Ishikawa (cell line): ENCODE results near the gene ENO3.

Experiments used
- CEBPB ChIP-seq: IDR thresholded peaks from 2 replicates; pipeline ENCODE4 v1.6.1; 2012
- EGR1 ChIP-seq: IDR thresholded peaks from 2 replicates; pipeline ENCODE4 v1.6.1; 2012
- FOXM1 ChIP-seq: IDR thresholded peaks from 2 replicates; pipeline ENCODE4 v1.6.1; 2012; ENCODE audit warnings: low read depth, borderline replicate concordance
- MAX ChIP-seq: IDR thresholded peaks from 2 replicates; pipeline ENCODE4 v1.6.1; 2012
- NFIC ChIP-seq: IDR thresholded peaks from 2 replicates; pipeline ENCODE4 v1.6.1; 2012
- RAD21 ChIP-seq: IDR thresholded peaks from 2 replicates; pipeline ENCODE4 v1.6.1; 2012; ENCODE audit warnings: low read depth
- REST ChIP-seq: IDR thresholded peaks from 2 replicates; pipeline ENCODE4 v1.6.1; 2012; ENCODE audit warnings: low read depth, mild to moderate bottlenecking
- TAF1 ChIP-seq: IDR thresholded peaks from 2 replicates; pipeline ENCODE4 v1.6.1; 2012; ENCODE audit warnings: low read depth, mild to moderate bottlenecking
- TCF12 ChIP-seq: IDR thresholded peaks from 2 replicates; pipeline ENCODE4 v1.6.1; 2012; ENCODE audit warnings: low read depth
- TEAD4 ChIP-seq: IDR thresholded peaks from 2 replicates; pipeline ENCODE4 v1.6.1; 2012
- YY1 ChIP-seq: IDR thresholded peaks from 2 replicates; pipeline ENCODE4 v1.6.1; 2012; ENCODE audit warnings: low read depth
- ZBTB7A ChIP-seq: IDR thresholded peaks from 2 replicates; pipeline ENCODE4 v1.6.1; 2012; ENCODE audit warnings: low read depth
- TF ChIP-seq, protein P1 (sequence below): IDR thresholded peaks from 2 replicates; pipeline ENCODE4 v1.6.1; 2012

ENO3 gene

GRCh38 chr17:5000237-5000639, 49.3 kb downstream of the ENO3 start:
- no peak for TF ChIP-seq ZBTB7A
- TF ChIP-seq YY1: no peak

DNA sequence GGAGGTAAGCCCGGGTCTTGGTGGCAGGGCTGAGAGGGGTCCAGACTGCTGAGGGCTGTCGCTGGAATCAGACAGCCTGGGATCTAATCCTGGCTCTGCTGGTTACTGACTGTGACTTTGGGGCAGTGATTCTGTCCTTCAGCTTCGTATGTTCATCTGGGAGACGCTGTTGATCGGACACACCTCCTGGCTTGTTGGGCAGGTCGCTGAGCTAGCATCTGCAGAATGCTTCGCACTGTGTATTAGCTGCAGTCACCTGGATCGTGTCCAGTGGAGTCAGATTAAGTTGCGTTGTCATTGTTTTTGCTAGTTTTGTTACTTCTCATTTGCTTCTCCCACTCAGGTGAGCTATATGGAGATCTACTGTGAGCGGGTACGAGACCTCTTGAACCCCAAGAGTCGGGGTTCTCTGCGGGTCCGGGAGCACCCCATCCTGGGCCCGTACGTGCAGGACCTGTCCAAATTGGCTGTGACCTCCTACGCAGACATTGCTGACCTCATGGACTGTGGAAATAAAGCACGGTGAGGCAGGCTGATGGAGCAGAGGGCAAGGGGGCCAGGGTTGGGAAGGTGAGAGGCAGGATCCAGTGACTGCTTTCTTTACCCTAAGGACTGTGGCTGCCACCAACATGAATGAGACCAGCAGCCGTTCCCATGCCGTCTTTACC, 51.3 kb downstream of the ENO3 start:
- TF ChIP-seq ZBTB7A (no peak), CEBPB (no peak)

GRCh38 chr17:5003214-5003867, 52.4 kb downstream of the ENO3 start:
- TF ChIP-seq REST: no peak
- no peak for TF ChIP-seq TEAD4
- TF ChIP-seq EGR1: no peak
- TF ChIP-seq NFIC: no peak
- no peak for TF ChIP-seq YY1
- no peak for TF ChIP-seq CEBPB
- TF ChIP-seq, protein P1, sequence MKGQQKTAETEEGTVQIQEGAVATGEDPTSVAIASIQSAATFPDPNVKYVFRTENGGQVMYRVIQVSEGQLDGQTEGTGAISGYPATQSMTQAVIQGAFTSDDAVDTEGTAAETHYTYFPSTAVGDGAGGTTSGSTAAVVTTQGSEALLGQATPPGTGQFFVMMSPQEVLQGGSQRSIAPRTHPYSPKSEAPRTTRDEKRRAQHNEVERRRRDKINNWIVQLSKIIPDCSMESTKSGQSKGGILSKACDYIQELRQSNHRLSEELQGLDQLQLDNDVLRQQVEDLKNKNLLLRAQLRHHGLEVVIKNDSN: no peak
- TF ChIP-seq MAX: no peak
- TF ChIP-seq TAF1: no peak
- TF ChIP-seq ZBTB7A: no peak
- TF ChIP-seq TCF12: no peak
- no peak for TF ChIP-seq RAD21
- no peak for TF ChIP-seq FOXM1
